Right lung (tissue), 5 donors: ENCODE results near the gene GAS1. TPM values are rescaled to one million over a fixed set of nuclear protein-coding genes. Genes with fewer than 3 reads are reported as not detected.
A peak's percentile ranks its signal among the peaks of the same experiment; 100 is the strongest.

Experiments used
- DNase-seq, 2 donors: peaks; one replicate each; pipeline ENCODE4 v3.0.0-alpha.2; 2013
- polyA plus RNA-seq, 5 donors: library from polyadenylated mRNA; unstranded; fragments of 120-200 nt; gene quantifications; one replicate each; pipeline versions ENCODE4 v1.2.1 to v1.2.3, GENCODE V29; 2013; ENCODE audit warnings: inconsistent platforms in 1 of 5, low replicate concordance in 1 of 5; ENCODE audit not compliant: insufficient read length in 5 of 5, insufficient read depth in 1 of 5

Gene GAS1
- polyA plus RNA-seq, 5 donors: 19.3 to 26.6 (median 24.5) TPM

GRCh38 chr9:86966852-86967511 lies 19.7 kb upstream of the GAS1 start:
- DNase-seq: no peak

GRCh38 chr9:86965636-86966395 lies 18.5 kb upstream of the GAS1 start:
- peak; percentile 73 to 74 for DNase-seq

DNA sequence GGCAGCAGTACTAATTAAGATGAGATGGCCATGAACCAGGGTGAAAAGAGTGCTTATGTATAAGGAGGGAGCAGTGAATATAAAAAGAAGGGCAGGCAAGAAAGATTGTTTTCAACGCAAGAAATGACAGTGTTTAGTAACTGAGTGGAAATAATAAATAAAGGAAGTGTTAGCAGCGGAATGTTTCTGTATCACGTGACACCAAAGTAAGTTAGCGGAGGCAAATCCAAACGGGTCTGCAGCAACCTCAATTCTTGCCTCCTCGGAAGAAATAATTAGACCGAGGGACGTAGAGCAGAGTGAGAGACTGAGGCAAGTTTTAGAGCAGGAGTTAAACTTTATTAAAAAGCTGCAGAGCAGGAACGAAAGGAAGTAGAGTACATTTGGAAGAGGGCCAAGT lies 15.4 kb upstream of the GAS1 start:
- DNase-seq: no peak

DNA sequence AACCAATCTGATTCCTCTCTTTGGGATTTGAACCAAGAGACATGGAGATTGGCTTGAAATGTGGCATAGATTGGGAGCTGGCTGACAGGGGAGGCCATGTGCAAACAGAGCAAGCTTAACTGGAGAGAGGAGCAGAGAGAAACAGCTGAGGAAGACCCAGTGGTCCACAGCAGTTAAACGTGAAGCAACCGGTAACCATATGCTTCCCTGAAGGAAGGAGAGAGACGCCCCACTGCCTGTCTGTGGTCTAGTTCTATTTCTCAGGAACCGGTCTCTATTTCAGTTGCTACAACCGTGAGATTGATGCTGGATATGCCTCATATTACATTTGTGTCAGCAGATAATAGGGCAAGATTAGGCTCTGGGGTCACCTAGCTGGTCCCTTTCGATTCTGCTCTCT lies 13.6 kb upstream of the GAS1 start:
- DNase-seq: no peak

- DNase-seq: no peak
These were observed 10.9 kb upstream of the GAS1 start for GRCh38 chr9:86958203-86958602.

DNA sequence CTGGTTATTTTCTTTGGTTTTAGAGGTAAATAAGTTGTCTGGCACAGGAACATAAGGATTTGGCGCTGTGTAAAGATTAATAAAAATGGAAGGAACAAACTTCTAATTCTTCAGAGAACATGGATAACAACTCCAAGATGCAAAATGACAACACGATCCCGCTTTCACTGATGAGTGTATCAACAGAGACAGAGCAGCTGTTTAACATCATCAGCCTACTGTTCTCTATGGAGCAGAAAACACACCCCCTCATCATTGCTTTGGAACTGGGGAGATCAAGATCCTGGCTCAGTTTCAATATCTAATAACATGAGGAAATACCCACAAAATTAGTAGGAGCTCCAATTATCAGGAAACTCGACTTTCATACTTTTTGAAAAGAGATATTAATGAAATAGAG lies 8.3 kb upstream of the GAS1 start:
- DNase-seq: peak in 1 of 2 donors; percentile 58

GRCh38 chr9:86955042-86955441 lies 7.7 kb upstream of the GAS1 start:
- no peak for DNase-seq

GRCh38 chr9:86953181-86953580 lies 5.9 kb upstream of the GAS1 start:
- no peak for DNase-seq

GRCh38 chr9:86948074-86948929 lies 996 bp upstream of the GAS1 start:
- DNase-seq: peak; percentile 85

DNA sequence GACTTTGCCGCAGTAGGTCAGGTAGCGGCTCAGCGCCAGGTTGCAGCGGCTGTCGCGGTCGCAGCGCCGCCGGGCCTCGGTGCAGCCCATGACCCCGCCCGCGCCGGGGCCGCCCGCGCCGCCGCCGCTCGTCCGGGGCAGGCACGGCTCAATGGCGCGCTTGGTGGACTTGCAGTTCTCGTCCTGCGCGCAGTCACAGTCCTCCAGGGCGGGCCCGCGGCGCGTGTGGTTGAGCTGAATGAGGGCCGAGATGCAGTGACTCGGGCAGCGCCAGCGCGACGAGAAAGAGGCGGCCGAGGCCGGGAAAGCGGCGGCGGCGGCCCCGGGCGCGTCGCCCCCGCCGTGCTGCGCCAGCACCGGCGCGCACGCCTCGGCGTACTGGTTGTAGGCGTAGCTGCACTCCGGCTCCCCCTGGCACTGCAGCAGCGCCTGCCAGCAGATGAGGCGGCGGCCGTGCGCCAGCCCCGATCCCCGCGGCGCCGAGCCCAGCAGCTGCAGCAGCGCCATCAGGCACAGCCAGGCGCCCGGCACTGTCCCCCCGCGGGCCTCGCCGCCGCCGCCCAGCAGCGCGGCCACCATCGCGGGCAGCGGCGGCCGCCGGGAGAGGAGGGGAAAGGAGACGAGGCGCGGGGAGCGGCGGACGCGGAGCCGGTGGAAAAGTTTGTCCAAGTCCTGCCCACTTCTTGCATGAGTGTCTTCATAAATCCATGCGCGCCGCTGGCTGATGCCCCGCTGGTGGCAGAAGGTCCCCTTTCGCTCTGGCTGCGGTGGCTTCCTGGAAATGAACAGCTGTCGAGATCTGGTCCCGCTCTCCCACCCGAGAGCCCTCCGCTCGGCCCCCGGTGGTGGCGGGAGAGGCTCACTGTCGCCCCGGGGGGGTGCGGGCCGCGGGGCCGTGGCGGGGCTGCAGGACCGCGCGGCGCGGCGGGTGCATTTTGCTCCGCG lies 833 bp downstream of the GAS1 start:
- DNase-seq: peak; percentile 57

GRCh38 chr9:86945728-86946200 lies 1.5 kb downstream of the GAS1 start:
- DNase-seq: peak in 1 of 2 donors; percentile 50

DNA sequence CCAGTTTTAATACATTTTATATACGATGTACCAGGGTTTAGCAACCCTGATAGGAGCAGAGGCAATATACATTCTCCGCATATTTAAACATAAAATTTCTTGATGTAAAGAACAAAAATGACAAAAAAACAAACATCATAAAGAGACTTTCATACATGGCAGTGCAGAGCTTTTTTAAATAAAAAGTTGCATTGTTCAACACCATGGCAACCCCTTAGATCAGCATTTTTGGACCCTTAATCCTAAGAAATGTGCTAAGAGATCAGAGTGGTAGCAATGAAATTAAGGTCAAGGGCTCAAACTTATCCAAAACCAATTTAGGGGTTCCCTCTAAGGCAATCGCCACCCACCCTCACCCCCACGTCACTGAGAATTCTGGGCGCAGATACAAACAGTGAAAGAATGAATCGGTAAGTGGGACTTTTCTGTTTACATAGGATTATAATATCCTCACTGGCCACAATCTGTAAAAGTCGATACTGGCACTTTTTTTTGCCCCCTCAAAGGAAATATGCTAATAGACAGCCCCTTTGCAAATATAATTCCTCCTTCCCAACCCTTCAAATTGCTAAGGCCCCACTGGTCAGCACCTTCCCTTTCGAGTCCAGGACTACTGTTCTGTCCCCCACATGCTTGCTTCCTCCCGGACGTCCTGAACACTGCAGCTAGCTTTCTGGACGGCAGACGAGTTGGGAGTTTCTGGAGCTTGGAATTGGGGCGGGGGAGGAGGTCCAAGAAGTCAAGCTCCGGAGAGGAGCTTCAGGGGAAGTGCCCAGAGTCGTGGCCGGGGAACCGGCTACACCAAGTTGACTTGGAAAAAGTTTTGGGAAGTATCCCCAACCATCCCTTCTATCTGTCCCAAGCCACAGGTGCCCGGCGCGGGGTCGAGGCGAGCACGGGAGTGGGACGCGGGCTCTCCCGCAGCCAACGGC lies 2.2 kb downstream of the GAS1 start:
- DNase-seq: no peak

GRCh38 chr9:86943201-86944113 lies 3.8 kb downstream of the GAS1 start:
- DNase-seq: peak in 1 of 2 donors; percentile 56

DNA sequence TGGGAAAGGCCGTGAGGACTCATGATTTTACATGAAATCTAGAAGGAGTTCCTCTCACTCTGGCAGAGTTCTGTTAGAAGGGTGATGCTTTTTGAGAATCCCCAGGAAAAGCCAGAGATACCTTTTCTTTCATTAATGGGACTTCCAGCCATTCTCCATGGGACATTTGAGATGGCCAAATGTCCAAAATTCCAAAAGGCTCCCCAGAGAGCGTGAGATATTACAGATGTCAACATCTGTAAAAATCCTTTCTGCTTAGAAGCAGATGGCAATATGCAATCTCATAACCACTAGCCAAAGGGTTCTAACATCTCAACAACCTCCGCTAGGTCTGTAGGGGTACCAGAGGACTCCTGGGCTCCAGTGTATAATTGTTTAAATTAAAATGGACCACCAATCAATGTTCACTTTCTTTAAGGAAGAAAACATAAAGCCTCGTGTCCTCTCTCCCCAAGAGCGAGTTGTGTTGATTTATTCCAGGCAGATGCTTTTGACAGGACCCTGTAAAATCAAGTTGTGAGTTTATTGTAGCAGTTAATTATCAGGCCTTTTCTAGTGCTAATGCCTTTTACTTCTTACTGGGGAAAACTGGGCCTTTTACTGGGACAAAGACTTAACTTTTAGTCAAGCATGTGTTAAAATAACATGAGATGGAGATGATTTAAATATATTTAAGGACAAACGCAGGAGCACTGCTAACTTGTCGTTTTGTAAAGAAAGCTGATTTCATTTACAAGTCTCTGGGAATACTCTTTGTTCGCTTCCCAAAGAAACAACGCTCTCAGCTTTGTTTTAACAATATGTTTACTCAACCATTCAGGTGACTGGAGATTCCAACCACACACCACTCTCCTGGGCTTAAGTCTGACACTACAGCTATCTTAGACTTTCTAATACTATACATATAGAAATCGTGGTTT lies 4.8 kb downstream of the GAS1 start:
- no peak for DNase-seq

DNA sequence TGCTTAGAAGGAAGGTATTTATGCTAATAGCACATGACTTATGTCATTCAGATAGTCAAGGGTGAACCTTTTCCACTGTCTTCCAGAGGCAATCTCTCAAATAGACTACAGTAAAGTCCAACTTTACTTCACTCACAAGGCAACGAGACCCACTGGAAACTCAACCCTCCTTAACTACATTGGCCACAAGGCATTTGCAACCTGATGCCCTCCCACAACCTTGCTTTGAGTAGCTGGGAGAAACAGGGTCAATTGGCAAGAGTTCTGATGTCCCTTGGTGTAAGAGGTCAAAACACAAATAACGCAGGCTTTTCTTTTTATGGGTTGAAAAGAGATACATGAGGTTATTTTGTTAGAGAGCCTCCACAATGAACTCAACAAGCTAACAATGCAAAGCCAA lies 6.1 kb downstream of the GAS1 start:
- no peak for DNase-seq

DNA sequence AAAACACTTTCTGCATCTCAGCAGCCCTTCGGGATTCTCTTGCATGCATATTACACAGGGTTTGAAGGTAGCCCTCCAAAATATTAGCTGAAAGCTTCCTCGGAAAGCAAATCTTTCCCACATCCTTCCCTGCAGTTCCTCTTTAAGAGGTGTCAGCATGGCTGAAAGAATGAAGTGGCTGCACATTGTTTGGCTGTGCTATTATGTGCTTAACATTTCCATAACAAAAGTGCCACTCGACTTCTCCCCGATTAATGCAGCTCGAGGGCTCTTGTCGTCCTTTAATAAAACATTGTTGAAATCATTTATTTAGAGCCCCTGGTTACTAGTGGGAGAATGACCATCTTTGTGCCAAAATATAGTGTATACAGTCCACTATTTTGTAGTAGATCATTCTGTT lies 6.5 kb downstream of the GAS1 start:
- DNase-seq: no peak

- no peak for DNase-seq
These were observed 7.4 kb downstream of the GAS1 start for GRCh38 chr9:86939891-86940290.

- DNase-seq: no peak
These were observed 8.0 kb downstream of the GAS1 start for GRCh38 chr9:86939321-86939720.
